Embryonic facial prominence (tissue), 1 donor: ENCODE data around the gene CUBN.

Source experiments
- DNase-seq: peaks from one replicate; pipeline ENCODE4 v3.0.0-alpha.2; 2016; ENCODE audit errors: extremely low spot score

Gene CUBN

DNA sequence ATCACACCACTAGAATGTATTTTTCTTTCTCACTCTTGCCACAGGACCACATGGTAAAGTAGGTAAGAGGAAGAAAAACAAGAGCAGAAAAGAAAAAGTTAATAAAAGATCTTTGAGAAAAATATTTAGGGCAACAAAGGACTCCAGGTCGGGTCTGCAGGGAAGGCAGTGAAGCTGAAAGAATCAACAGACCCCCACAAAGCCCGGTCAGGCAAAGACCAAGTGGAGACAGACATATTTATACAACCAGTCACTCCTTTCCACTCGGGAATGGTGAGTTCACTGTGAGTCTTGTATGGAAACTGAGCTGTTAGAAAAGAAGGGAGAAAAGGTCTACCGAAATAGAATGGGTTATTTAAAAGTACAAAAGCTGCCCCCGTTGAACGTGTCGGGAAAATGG is 340.4 kb downstream of the CUBN start:
- no peak for DNase-seq

DNA sequence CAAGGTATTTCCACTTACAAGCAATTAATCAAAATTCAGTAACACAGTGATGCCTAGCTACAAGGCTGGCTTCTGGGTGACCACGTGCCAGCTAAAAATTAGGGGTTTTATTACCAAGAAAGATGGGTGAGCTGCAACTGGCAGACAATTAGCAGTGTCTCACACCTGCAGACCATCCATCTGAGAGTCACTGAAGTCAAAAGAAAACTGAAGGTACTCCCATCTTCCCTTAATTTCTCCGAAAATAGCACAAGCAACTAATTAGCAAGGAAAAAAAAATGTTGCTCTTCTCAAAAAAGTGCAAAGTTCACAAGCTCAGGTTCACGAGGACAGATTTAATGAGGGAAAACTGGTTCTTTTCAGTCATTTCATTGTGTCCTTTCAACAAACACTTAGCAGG is 340.8 kb downstream of the CUBN start:
- DNase-seq = no peak

DNA sequence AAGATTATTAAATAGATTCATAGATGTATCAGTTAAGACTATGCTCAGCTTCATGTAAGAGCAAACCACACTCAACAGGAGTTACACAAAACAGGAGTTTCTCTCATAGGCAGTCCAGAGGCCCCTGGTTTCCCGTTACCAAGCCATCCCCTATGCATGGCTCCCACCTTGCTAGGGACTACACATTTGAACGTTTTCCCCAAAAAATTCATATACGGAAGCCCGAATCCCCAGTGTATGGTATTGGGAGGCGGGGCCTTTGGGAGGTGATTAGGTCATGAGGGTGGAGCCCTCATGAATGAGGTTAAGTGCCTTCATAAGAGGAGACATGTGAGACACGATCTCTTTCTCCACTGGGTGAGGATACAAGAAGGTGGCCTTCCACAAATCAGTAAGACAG is 341.5 kb downstream of the CUBN start:
- no peak for DNase-seq

DNA sequence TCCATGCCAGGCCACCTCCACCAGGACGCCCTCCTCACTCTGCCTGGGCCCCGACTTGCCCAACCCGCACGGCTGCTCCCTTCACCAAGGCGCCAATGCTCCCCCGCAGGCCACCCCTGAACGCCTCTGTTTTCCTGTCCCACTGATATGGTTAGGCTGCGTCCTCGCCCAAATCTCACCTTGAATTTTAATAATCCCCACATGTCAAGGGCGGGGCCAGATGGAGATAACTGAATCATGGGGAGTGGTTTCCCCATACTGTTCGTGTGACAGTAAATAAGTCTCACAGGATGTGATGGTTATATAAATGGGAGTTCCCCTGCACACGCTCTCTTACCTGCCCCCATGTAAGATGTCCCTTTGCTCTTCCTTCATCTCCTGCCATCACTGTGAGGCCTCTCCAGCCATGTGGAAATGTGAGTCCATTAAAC is 342.2 kb downstream of the CUBN start:
- DNase-seq = no peak

DNA sequence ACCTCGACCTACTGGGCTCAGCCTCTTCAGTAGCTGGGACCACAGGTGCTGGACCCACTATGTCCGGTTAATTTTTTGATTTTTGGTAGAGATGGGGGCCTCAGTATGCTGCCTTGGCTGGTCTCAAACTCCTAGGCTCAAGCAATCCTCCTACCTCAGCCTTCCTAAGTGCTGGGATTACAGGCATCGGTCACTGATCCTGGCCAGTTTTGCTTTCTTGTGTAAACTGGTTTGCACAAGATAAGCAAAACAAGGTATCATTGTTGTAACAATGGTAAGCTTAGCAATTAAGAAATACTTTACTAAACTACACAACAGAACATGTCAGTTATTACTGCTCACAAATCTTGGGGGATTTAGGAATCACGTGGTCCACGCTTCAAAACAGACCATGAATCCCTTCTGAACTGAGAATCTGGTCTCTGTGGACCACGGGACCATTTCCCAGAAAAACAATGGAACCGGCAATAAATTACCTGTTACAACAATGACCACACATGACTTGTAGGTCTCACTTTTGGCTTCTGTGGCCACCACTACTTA is 349.2 kb downstream of the CUBN start:
- no peak for DNase-seq

DNA sequence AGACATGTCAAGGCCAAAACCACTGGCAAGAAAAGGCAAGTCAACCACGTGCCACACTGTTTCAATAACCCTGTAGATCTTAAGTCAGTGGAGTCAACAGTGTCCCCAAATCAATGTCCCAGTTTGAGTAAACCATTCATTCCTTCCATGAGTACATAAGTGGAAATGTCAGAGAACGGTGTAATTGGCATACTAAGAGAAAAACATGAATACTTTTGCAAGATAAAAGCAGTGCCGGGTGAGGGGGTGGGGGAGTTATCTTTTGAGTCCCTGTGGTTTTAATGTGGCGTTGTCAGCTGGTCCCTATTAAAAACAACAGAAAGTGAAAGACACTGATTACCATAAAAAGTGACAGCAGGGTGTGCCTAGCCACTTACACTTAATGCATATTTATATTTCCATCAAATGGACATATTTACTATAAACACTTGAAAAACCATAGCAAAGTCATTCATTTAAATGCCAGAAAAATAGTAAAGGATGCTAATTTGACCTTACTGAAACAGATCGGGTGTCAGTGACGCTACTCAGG is 350.2 kb downstream of the CUBN start:
- no peak for DNase-seq

DNA sequence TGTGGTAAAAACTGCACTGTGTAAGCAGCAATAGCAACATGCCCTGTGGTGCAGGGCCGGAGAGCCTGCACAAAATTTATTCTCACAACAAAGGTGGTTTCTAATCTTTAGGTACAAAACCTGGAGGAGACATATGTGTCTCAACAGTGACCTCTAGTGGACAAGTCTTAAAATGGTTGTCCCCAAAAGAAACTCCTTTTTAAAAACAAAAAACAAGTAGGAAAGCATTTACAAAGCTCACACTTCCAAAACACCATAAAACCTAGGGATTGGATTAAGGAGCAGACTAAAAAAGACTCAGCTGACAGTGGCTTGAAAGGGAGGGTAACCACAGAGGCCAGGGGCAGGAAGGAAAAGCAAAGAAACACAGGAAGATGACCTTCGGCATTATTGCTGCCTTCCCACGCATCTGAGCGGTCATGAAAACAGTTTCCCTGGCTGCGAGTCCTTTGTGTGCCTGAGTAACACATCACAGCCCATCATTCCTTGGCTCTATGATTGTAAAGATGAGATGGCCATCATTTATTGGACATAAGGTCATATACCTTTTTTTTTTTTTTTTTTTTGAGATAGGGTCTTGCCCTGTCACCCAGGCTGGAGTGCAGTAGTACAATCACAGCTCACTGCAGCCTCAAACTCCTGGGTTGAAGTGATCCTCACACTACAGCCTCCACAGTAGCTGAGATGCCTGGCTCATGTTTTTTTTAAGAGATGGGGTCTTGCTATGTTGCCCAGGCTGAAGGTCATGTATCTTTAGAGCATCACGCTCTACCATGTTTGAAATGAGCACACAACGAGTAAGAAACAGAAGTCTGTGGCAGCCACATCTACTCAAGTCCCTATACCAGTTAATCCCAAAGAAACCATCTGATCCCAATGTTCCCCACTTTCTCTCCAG is 351.9 kb downstream of the CUBN start:
- peak; percentile 13 for DNase-seq

DNA sequence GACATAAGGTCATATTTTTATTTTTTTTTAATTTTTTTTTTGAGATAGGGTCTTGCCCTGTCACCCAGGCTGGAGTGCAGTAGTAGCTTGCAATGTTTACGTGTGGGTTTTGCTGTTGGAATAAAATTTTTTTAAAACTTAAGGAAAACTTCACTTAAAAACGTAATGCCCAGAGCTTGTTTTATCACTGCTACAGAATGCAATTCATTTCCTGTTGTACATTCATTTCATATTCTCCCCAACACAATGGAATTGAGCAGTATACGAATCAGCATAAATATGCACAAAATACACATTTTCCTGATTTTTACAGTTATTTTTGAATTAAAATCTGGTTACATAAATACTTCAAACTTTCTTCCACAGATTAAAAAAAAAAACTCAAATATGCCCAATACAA is 352.7 kb downstream of the CUBN start:
- no peak for DNase-seq
